Measurements from ENCODE around the gene MKS1. TPM values are rescaled to one million over a fixed set of nuclear protein-coding genes. Genes with fewer than 3 reads are reported as not detected.

The MKS1 gene
- total RNA-seq = 18.4 and 20.7 TPM in 2 replicates

DNA sequence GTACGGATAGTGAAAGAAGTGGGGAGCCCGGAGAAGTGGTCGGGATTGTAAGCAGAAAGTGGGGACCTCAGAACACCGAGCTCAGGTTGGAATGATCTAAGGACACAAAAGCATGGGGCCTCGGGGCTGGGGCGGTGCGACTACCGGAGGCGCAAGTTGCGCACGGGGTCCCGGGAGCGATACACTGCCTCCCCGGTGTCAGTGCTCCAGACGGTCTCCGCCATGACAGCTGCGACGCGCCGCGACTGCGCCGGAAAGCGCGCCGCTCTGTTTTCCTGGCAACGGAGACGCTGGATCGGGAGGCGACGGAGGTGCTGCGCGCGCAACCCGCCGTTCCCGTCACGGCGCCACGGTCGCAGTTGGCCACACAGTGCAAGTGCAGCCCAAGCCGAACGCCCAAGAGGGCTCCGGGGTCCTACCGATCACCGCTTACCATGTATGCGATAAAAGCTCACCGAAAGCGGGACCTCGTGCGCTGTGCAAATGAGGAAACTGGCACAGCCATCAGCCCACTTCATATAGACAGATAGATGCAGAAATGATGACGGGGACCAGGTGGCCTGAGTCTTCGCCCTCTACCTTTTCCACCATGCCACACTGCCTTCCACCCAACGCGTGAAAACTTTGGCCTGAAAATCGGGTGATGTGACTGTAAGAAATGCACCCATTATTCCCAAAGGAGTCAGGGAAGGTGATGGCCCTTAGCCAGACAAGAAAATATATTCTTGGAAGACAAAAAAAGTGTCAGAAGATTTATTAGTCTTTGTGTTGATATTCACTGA, at the start of gene MKS1:
Gene MKS1 (minus strand): TSS at position 249 of the 782 bp plus-strand sequence. CDS start 25 bp downstream, at position 224.

DNA sequence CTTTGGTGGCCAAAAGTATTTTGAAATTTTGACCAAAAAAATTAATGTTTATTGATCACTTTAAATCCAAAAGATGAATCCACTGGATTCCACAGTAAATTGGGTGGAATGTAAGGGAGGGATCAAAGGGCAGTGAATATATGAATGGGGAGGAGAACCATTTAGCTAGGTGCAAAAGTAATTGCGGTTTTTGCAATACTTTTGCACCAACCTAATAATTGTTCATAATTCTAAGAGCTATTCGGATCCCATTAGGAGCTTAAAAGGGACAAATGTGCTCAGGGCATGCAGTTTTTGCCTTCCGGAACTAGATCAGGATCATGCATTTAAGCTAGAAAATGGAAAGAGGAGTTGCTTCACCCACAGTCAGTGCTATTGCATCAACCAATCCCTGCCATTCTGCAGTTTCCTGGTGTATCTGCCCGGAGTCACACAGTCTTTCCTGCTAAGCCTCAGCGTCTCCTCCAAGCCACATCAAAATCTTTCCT, 19.1 kb upstream of the MKS1 start, which contains the start of gene LPO:
Gene LPO (plus strand): TSS at position 438 of the 488 bp plus-strand sequence. CDS start 4,396 bp downstream, outside the sequence.

DNA sequence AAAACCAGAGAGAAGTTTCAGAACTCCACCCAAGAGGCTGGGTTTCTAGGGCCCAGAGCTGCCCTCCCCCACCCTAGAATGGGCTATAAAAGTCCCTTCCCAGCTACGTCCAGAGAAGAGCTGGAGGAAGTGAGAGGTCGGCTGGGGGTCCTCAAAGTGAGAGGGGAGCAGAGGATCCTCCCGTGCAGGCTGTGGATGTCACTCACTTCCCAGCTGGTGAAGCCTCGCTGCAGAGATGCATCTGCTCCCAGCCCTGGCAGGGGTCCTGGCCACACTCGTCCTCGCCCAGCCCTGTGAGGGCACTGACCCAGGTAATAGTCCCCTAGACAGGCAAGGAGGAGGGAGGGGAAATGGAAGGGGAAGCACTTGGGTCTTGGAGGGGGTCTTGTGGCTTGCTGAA, 26.4 kb downstream of the MKS1 start, which contains the start of gene EPX:
Gene EPX (plus strand): TSS at position 115 of the 400 bp plus-strand sequence. CDS start 121 bp downstream, at position 236.

DNA sequence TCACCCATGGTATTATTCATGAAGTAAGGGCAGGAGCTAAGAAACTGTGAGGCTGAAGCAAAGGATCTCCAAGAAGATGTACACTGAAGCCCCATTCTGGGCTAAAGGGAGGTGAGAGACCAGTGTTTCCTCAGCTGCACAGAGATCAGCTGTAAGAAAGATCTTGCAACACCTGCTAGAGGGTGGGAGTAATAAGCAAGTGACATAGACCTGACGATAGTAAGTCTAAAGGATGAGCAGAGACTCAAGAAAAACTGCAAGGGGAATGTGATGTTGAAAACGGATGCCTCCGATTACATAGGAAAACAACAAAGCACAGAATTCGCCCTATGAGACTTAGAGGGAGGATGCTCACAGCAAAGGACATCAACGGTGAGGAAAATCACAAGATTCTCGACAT, 52.4 kb downstream of the MKS1 start, which contains the start of gene OR4D2:
Gene OR4D2 (plus strand): TSS at position 301 of the 400 bp plus-strand sequence. CDS start 2,674 bp downstream, outside the sequence.

Other genes starting within 250 kb of the MKS1 start
- 29.5 and 36.5 TPM in 2 replicates for gene VEZF1, start 231.0 kb downstream of the MKS1 start, total RNA-seq
- gene SRSF1, start 212.0 kb downstream of the MKS1 start, total RNA-seq = 437 and 686 TPM in 2 replicates
- gene DYNLL2, start 135.8 kb downstream of the MKS1 start, total RNA-seq = 19.4 and 21.7 TPM in 2 replicates
- not detected in 2 replicates for gene OR4D1, start 70.9 kb downstream of the MKS1 start, total RNA-seq
- gene OR4D2, start 52.3 kb downstream of the MKS1 start, total RNA-seq = not detected in 2 replicates
- not detected in 2 replicates for gene EPX, start 26.5 kb downstream of the MKS1 start, total RNA-seq
- gene LPO, start 19.3 kb upstream of the MKS1 start, total RNA-seq = not detected in 2 replicates
- gene MPO, start 61.7 kb upstream of the MKS1 start, total RNA-seq = not detected in 2 replicates
- 0.44 and 4.0 TPM in 2 replicates for gene TSPOAP1, start 109.5 kb upstream of the MKS1 start, total RNA-seq
- 36.5 and 39.0 TPM in 2 replicates for gene SUPT4H1, start 132.9 kb upstream of the MKS1 start, total RNA-seq
- under 0.01 TPM in 1 of 2 replicates, not detected in the other for gene RNF43, start 198.3 kb upstream of the MKS1 start, total RNA-seq